ENCODE results near the gene MYBPHL. TPM values are rescaled to one million over a fixed set of nuclear protein-coding genes. Genes with fewer than 3 reads are reported as not detected.
A peak's percentile ranks its signal among the peaks of the same experiment; 100 is the strongest.

Gene MYBPHL
- polyA plus RNA-seq, 1 of the 3 experiments (the other 2 are of a cell fraction): 0.07 TPM

DNA sequence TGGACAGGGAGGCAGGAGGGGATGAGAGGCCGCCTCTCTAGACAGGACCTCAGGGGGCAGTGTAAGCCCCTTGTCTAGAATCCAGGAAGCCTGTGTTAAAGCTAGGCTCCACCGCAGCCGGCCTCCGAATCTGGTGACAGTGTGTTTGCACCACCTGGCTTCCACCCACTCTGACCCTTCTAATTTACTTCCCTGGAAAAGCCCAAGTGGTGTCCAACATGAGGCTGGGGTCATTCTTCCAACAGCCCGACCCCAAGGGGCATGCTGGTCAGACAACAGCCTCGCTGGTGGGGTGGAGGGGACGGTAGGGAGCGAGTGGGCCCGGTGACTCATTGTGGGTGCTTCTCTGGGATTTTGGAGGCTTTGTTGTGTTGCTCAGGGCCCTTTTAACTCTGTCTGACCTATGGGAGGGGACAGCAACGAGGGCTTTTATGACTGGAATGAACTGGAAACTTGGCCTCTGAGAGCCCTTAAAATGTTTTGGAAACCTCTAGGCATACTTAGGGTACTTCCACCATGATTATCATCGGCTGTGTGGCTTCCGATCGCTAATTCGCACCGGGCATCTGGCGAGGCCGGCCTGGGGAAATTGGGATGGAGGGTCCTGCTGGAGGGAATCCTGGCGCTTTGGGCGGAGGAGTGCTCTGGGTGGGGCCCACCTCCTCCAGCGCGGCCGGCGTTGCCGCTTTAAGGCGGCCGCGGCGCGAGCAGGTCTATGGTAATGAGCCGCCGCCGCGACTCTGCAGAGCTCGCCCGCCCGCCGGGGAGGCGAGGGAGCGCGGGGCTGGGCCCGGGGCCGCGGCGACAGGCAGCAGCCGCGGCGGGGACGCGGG is 57.8 kb downstream of the MYBPHL start, which contains the start of gene CELSR2:
TSS of gene CELSR2 (plus strand) at position 743 of the 833 bp plus-strand sequence. CDS start 541 bp downstream, outside the sequence.
- POLR2A ChIA-PET: interaction anchor here (1.1 to 2.9 kb wide), 4 partner anchors 9 to 149 kb away, joined by 3 to 20 read pairs (median 4); partner anchors contain the start of genes PSRC1 and SORT1
- peak within 1 kb of the TSS; percentile 63; the same call in 1 of the 2 replicates for H2AFZ ChIP-seq (ENCODE audit: low read depth)
- TF ChIP-seq POLR2AphosphoS5 (IDR thresholded peaks at IDR 0.05; ENCODE audit: low read depth, low read length) (no peak), FOSL2 (IDR thresholded peaks at IDR 0.05; ENCODE audit: borderline replicate concordance, low read depth) (no peak)
- TF ChIP-seq, protein P1, sequence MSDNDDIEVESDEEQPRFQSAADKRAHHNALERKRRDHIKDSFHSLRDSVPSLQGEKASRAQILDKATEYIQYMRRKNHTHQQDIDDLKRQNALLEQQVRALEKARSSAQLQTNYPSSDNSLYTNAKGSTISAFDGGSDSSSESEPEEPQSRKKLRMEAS (IDR thresholded peaks at IDR 0.05; ENCODE audit: low read depth): peak; percentile 81
- DNase-seq: peak; percentile 95
- peaks cover 0 to 31% of the 10 kb centered on the region in 2 experiments; a peak in 1 of 4 replicates for H3K4me1 ChIP-seq (ENCODE audit: control insufficient read depth in 1 of 2, insufficient read depth in 2 of 2, low read depth in 1 of 2, low read length in 1 of 2)
- H3K4me3 ChIP-seq (ENCODE audit: low read depth in 2 of 2, low read length in 1 of 2): peak within 1 kb of the TSS; percentile 58 to 70
- H3K4me2 ChIP-seq: peak within 1 kb of the TSS; percentile 70
- no peaks in the 10 kb centered on the region for H3F3A ChIP-seq (replicated peaks; ENCODE audit: insufficient read depth)
- H4K20me1 ChIP-seq (ENCODE audit: insufficient read depth): no peaks in the 10 kb centered on the region
- H3K27ac ChIP-seq (ENCODE audit: low read depth in 2 of 2, low read length in 1 of 2): peak within 1 kb of the TSS in 1 of 2 experiments; percentile 62; a peak in 1 of 4 replicates
- H3K27me3 ChIP-seq (ENCODE audit: insufficient read depth): no peaks in the 10 kb centered on the region
- WGBS (ENCODE audit: low lambda C conversion rate): 41% methylated on average over 22 of the region's 49 CpGs
- no peaks in the 10 kb centered on the region for H3K79me2 ChIP-seq (ENCODE audit: insufficient read depth)
- H3K9ac ChIP-seq: no peak within 1 kb of the TSS
- CTCF ChIA-PET: interaction anchor here (0.7 to 3.7 kb wide), 9 partner anchors 9 to 149 kb away, joined by 3 to 20 read pairs (median 4); partner anchors contain the start of gene PSRC1
- no peaks in the 10 kb centered on the region for H3K9me2 ChIP-seq
- no peaks in the 10 kb centered on the region for H3K9me3 ChIP-seq
- no peaks in the 10 kb centered on the region for H3K36me3 ChIP-seq (replicated peaks in 1 of 2; ENCODE audit: control insufficient read depth in 1 of 2, insufficient read depth in 2 of 2, low read length in 1 of 2)

DNA sequence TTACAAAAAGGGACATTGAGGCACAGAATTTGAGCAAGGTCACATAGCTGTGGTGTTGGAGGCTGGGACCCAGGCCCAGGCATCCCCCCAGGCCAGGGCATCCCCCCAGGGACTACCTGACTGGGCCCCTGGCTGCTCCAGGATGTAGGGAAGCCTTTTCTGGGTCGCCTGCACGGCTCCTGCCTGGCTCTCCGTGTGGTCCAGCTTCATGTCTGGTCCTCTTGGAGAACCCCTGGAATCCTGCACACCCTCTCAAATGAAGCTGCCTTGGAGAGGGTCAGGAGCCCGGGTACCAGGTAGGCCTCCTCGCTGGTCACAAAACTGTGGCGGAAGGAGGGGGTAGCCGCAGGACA is 58.4 kb downstream of the MYBPHL start:
- Histone ChIP-seq H3K27me3 (ENCODE audit: insufficient read depth) (no peaks in the 10 kb centered on the region), H3K36me3 (replicated peaks in 1 of 2; ENCODE audit: control insufficient read depth in 1 of 2, insufficient read depth in 2 of 2, low read length in 1 of 2) (no peaks in the 10 kb centered on the region), H4K20me1 (ENCODE audit: insufficient read depth) (no peaks in the 10 kb centered on the region), H3K9me3 (no peaks in the 10 kb centered on the region), H3K79me2 (ENCODE audit: insufficient read depth) (no peaks in the 10 kb centered on the region), H3K27ac (ENCODE audit: low read depth in 2 of 2, low read length in 1 of 2) (no peak overlapping the region), H3K4me3 (ENCODE audit: low read depth in 2 of 2, low read length in 1 of 2) (no peak overlapping the region), H2AFZ (ENCODE audit: low read depth) (no peak overlapping the region), H3K4me2 (no peak overlapping the region), H3K4me1 (ENCODE audit: control insufficient read depth in 1 of 2, insufficient read depth in 2 of 2, low read depth in 1 of 2, low read length in 1 of 2) (peaks cover 0 to 25% of the 10 kb centered on the region in 2 experiments; a peak in 1 of 4 replicates), H3K9me2 (no peaks in the 10 kb centered on the region), H3K9ac (no peak overlapping the region), H3F3A (replicated peaks; ENCODE audit: insufficient read depth) (no peaks in the 10 kb centered on the region)
- no peak for DNase-seq
- no peak for TF ChIP-seq GABPA (IDR thresholded peaks at IDR 0.05; ENCODE audit: low read depth)
- ChIA-PET CTCF (interaction anchor here (0.7 to 3.7 kb wide), 9 partner anchors 8 to 148 kb away, joined by 3 to 20 read pairs (median 4); partner anchors contain the start of gene PSRC1), POLR2A (interaction anchor here (2.9 kb wide), 1 partner anchor 9 kb away, joined by 20 read pairs; no protein-coding TSS in a partner anchor)
- WGBS (ENCODE audit: low lambda C conversion rate): 98% methylated on average over 7 of the region's 7 CpGs

DNA sequence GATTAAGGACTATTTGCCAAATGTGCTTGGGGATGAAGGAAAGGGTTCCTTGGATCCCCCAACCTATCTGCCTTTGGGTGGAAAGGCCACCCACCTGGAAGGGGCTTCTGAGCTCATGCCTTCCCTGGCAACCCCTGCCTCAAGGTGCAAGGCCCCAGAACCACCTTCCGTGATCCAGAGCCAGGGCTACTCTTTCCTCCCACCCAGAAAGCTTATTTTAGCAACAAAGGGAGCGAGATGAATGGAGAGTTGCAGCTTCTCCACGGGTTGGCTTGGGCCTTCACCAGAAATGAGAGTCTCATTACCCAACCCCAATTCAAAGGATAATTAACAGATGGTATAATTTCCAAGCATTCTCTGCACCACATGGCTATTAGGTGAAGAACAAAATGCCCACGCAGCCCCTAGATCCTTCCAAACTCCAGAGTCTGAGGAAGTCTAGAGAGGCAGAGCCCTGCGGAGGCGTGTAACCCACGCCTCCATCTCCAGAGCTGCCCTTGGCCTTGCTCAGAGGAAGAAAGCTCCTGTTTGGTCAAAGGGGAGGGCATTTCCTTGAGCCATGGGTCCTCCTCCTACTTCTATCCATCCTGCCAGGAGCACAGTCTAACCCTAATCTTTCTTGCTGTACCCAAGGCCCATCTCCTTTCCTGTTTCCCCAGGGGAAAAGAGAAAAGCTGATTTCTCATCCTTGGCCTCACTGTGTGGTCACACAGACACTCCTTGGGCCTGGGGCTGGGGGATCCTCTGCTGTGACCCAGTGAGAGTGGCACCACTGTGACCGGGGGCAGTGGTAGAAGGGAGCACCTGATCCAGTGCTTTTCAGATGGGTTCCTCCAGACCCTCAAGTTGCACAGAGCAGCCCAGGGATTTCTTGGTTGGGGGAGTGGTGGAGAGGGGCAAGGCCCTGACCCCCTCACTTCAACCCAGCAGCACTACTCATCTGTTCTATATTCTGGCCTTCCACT is 59.1 kb downstream of the MYBPHL start:
- ChIA-PET CTCF (interaction anchor here (0.6 to 3.7 kb wide), 8 partner anchors 7 to 735 kb away, joined by 3 to 20 read pairs (median 5); no protein-coding TSS in a partner anchor), POLR2A (interaction anchor here (0.7 kb wide), 1 partner anchor 147 kb away, joined by 3 read pairs; no protein-coding TSS in a partner anchor)
- Histone ChIP-seq H3K79me2 (ENCODE audit: insufficient read depth) (no peaks in the 10 kb centered on the region), H4K20me1 (ENCODE audit: insufficient read depth) (no peaks in the 10 kb centered on the region), H3K9me3 (no peaks in the 10 kb centered on the region), H3K27me3 (ENCODE audit: insufficient read depth) (no peaks in the 10 kb centered on the region), H3K9ac (no peak overlapping the region), H2AFZ (ENCODE audit: low read depth) (no peak overlapping the region), H3K9me2 (no peaks in the 10 kb centered on the region), H3F3A (replicated peaks; ENCODE audit: insufficient read depth) (no peaks in the 10 kb centered on the region), H3K27ac (ENCODE audit: low read depth in 2 of 2, low read length in 1 of 2) (no peak overlapping the region), H3K36me3 (replicated peaks in 1 of 2; ENCODE audit: control insufficient read depth in 1 of 2, insufficient read depth in 2 of 2, low read length in 1 of 2) (no peaks in the 10 kb centered on the region), H3K4me3 (ENCODE audit: low read depth in 2 of 2, low read length in 1 of 2) (no peak overlapping the region), H3K4me1 (ENCODE audit: control insufficient read depth in 1 of 2, insufficient read depth in 2 of 2, low read depth in 1 of 2, low read length in 1 of 2) (peaks cover 0 to 18% of the 10 kb centered on the region in 2 experiments; a peak in 1 of 4 replicates), H3K4me2 (no peak overlapping the region)
- 94% methylated on average over 7 of the region's 8 CpGs for WGBS (ENCODE audit: low lambda C conversion rate)
- peak; percentile 5 for DNase-seq
- TF ChIP-seq, protein P2, sequence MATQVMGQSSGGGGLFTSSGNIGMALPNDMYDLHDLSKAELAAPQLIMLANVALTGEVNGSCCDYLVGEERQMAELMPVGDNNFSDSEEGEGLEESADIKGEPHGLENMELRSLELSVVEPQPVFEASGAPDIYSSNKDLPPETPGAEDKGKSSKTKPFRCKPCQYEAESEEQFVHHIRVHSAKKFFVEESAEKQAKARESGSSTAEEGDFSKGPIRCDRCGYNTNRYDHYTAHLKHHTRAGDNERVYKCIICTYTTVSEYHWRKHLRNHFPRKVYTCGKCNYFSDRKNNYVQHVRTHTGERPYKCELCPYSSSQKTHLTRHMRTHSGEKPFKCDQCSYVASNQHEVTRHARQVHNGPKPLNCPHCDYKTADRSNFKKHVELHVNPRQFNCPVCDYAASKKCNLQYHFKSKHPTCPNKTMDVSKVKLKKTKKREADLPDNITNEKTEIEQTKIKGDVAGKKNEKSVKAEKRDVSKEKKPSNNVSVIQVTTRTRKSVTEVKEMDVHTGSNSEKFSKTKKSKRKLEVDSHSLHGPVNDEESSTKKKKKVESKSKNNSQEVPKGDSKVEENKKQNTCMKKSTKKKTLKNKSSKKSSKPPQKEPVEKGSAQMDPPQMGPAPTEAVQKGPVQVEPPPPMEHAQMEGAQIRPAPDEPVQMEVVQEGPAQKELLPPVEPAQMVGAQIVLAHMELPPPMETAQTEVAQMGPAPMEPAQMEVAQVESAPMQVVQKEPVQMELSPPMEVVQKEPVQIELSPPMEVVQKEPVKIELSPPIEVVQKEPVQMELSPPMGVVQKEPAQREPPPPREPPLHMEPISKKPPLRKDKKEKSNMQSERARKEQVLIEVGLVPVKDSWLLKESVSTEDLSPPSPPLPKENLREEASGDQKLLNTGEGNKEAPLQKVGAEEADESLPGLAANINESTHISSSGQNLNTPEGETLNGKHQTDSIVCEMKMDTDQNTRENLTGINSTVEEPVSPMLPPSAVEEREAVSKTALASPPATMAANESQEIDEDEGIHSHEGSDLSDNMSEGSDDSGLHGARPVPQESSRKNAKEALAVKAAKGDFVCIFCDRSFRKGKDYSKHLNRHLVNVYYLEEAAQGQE (IDR thresholded peaks at IDR 0.05; ENCODE audit: low read depth, low read length): no peak
- TF ChIP-seq, protein P3, sequence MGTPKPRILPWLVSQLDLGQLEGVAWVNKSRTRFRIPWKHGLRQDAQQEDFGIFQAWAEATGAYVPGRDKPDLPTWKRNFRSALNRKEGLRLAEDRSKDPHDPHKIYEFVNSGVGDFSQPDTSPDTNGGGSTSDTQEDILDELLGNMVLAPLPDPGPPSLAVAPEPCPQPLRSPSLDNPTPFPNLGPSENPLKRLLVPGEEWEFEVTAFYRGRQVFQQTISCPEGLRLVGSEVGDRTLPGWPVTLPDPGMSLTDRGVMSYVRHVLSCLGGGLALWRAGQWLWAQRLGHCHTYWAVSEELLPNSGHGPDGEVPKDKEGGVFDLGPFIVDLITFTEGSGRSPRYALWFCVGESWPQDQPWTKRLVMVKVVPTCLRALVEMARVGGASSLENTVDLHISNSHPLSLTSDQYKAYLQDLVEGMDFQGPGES (IDR thresholded peaks at IDR 0.05; ENCODE audit: low read depth, low read length): no peak
- TF ChIP-seq FOXJ3 (CRISPR knock-in tag; IDR thresholded peaks at IDR 0.05) (no peak), YY1 (IDR thresholded peaks at IDR 0.05; ENCODE audit: low read depth) (no peak), EP300 (IDR thresholded peaks at IDR 0.05; ENCODE audit: borderline replicate concordance in 1 of 2, low read depth in 1 of 2, low read length in 1 of 2) (no peak)
